PFSK-1 (cell line): ENCODE data around the gene IFT74.

Experiments
- FOXP2 ChIP-seq: optimal IDR thresholded peaks from 2 replicates; pipeline ENCODE3; 2011; ENCODE audit warnings: borderline replicate concordance, control low read depth, inconsistent platforms; ENCODE audit not compliant: insufficient read depth; ENCODE audit errors: extremely low read length, extremely low read depth
- POLR2AphosphoS5 ChIP-seq: IDR thresholded peaks from 2 replicates; pipeline ENCODE4 v1.6.1; 2012; ENCODE audit warnings: low read depth, mild to moderate bottlenecking, control low read depth, low read length, moderate library complexity
- REST ChIP-seq, 2 experiments: IDR thresholded peaks; 2 replicates each; pipeline versions ENCODE4 v1.6.1 to v1.8.0; 2011 to 2012; ENCODE audit warnings: low read depth in 2 of 2, low read length in 2 of 2, control low read depth in 1 of 2, inconsistent platforms in 1 of 2, mild to moderate bottlenecking in 1 of 2, moderate library complexity in 1 of 2; ENCODE audit not compliant: insufficient read depth in 1 of 2
- SIN3A ChIP-seq: IDR thresholded peaks from 2 replicates; pipeline ENCODE4 v1.6.1; 2012; ENCODE audit warnings: mild to moderate bottlenecking, low read length, moderate library complexity, borderline replicate concordance; ENCODE audit not compliant: insufficient read depth
- TAF1 ChIP-seq: IDR thresholded peaks from 2 replicates; pipeline ENCODE4 v1.6.1; 2012; ENCODE audit warnings: low read length, control low read depth, borderline replicate concordance; ENCODE audit not compliant: insufficient read depth

IFT74 gene

GRCh38 chr9:26946753-26947727 lies 9.2 kb upstream of the IFT74 start, which contains the start of gene PLAA:
Gene PLAA, minus strand, starts transcription at chr9:26947242. Its CDS starts 197 bp downstream, at chr9:26947045.
- TF ChIP-seq FOXP2: peak; percentile 15
- peak; percentile 70; the same call in 1 of the 2 replicates for TF ChIP-seq TAF1
- no peak; a peak in 1 of 4 replicates for TF ChIP-seq REST (IDR thresholded peaks at IDR 0.05; ENCODE audit: insufficient read depth in 1 of 2, low read depth in 2 of 2, low read length in 2 of 2)
- peak; percentile 72 for TF ChIP-seq POLR2AphosphoS5
- peak; percentile 17; the same call in 1 of the 2 replicates for TF ChIP-seq SIN3A

GRCh38 chr9:26947736-26948135 lies 8.5 kb upstream of the IFT74 start:
- TF ChIP-seq FOXP2: no peak
- TF ChIP-seq SIN3A: no peak
- no peak for TF ChIP-seq TAF1
- no peak for TF ChIP-seq POLR2AphosphoS5
- no peak for TF ChIP-seq REST (IDR thresholded peaks at IDR 0.05; ENCODE audit: insufficient read depth in 1 of 2, low read depth in 2 of 2, low read length in 2 of 2)

- TF ChIP-seq TAF1 (no peak), SIN3A (no peak), POLR2AphosphoS5 (no peak), FOXP2 (no peak), REST (IDR thresholded peaks at IDR 0.05; ENCODE audit: insufficient read depth in 1 of 2, low read depth in 2 of 2, low read length in 2 of 2) (no peak)
Observed at GRCh38 chr9:26949637-26950069, 6.6 kb upstream of the IFT74 start.

GRCh38 chr9:26950521-26950920 lies 5.7 kb upstream of the IFT74 start:
- no peak for TF ChIP-seq FOXP2
- TF ChIP-seq POLR2AphosphoS5: no peak
- no peak for TF ChIP-seq REST (IDR thresholded peaks at IDR 0.05; ENCODE audit: insufficient read depth in 1 of 2, low read depth in 2 of 2, low read length in 2 of 2)
- no peak for TF ChIP-seq SIN3A
- TF ChIP-seq TAF1: no peak
